Epidermal melanocyte (primary cell): ENCODE measurements around the gene ANKZF1.

Experiments used
- DNase-seq: peaks from one replicate; pipeline ENCODE4 v3.0.0; 2011; ENCODE audit warnings: low spot score; ENCODE audit not compliant: insufficient read length

Gene ANKZF1

GRCh38 chr2:219282943-219283581 lies 53.5 kb downstream of the ANKZF1 start:
- DNase-seq = no peak

- DNase-seq = no peak
These were observed 55.1 kb downstream of the ANKZF1 start for GRCh38 chr2:219284501-219285372.

GRCh38 chr2:219285373-219285735 lies 55.7 kb downstream of the ANKZF1 start:
- DNase-seq = no peak

- DNase-seq = no peak
These were observed 56.4 kb downstream of the ANKZF1 start for GRCh38 chr2:219285894-219286425.
